GM21390 (cell line): Measurements from ENCODE around the gene FRMPD3.

Experiments
- ATAC-seq: cut with Tn5 transposase; IDR thresholded peaks from one replicate; pipeline ENCODE4 v1.9.1; 2021; ENCODE audit not compliant: unreplicated experiment

FRMPD3 gene

GRCh38 chrX:107477406-107477805 lies 28.0 kb downstream of the FRMPD3 start:
- no peak for ATAC-seq

- ATAC-seq: no peak
These were observed 30.8 kb downstream of the FRMPD3 start for GRCh38 chrX:107480272-107480671.

GRCh38 chrX:107482046-107482445 lies 32.6 kb downstream of the FRMPD3 start:
- no peak for ATAC-seq

DNA sequence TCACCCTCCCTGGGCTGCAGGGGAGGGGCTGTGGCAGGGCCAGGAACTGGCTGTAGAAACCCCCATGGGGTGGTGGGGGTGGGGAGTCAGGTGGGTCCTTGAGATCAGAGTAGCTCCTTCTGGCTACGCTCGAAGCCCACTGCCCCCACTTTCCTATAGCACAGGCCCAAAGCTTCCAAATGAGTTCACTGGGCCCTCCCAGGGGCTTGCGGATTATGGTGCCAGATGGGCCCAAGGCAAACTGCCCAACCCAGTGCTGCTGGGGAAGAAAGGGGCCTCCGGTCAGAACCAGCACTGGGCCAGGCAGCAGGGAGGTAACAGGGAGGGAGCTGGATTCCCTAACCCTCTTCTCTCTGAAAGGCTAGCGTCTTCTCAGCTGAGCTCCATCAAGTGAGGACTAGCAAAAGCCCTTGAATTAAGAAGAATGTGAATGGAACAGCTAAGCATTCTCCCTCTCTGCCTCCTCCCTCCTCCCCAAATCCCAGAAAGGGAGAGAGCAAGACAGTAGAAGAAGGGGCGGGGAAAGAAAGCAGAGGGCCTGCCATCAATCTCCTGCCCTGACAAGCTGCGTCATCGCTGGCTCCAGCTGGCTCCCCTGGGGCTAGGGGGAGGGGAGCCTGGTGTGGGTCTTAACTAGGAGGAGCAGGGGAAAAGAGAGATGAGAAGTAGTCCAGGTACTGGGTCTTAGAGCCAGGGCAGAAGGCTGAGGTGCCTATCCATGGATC lies 34.7 kb downstream of the FRMPD3 start:
- ATAC-seq: no peak

DNA sequence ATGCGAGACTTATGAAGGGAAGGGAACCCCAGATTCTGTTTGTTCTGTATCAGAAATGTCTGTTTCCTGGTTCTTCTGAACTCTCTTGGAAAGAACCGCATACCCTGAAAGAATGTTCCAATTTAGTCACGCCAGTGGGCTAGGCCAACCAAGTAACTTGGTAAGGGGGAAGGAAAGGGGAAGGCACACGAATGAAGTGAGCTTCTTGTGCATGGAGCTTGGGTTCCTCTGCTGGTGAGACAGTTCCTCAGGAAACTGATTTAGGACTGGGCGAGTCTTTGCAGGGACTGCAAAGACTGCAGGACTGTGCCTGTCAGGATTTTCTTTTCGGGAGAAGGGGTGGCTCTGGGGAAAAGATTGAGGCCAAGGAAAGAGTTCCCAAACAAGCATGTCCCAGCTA lies 35.6 kb downstream of the FRMPD3 start:
- no peak for ATAC-seq

DNA sequence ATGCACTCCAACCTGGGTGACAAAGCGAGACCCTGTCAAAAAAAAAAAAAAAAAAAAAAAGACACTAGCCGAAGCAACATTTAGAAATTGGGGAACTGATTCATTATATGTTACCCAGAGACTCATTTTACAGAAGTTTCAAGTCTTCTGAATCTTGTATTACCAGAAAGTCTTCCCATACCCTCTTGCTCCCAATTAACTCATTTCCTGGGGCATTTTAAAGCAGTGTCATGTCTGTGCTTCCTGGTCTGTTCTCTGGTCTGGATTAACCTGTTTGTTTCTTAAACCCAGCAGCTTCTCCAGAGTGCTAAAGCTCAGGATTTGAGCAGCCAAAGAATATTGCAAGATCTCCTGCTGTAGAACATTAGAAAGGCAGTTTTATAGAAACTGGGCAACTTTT lies 43.7 kb downstream of the FRMPD3 start:
- no peak for ATAC-seq

- no peak for ATAC-seq
These were observed 47.3 kb downstream of the FRMPD3 start for GRCh38 chrX:107496786-107497185.
